RWPE2 (cell line): ENCODE data around the gene BGN.

Source experiments
- ATAC-seq: fragments of 200-7000 bp; cut with Tn5 transposase; 3 replicates; pipeline ENCODE4 v1.9.1; 2021; ENCODE audit warnings: low read depth
- DNase-seq: peaks from one replicate; pipeline ENCODE4 v3.0.0-alpha.2; 2020; ENCODE audit warnings: low spot score
- H3K27ac ChIP-seq: fragments of 450-650 bp; 2 replicates; pipeline ENCODE4 v1.5.1; 2017; ENCODE audit warnings: mild to moderate bottlenecking; ENCODE audit not compliant: poor library complexity, severe bottlenecking
- H3K27me3 ChIP-seq: fragments of 250-450 bp; sonication (Bioruptor Pico); 2 replicates; pipeline ENCODE4 v1.5.1; 2021; ENCODE audit warnings: mild to moderate bottlenecking, moderate library complexity; ENCODE audit not compliant: insufficient read depth, poor library complexity, severe bottlenecking
- H3K36me3 ChIP-seq: fragments of 250-450 bp; sonication (Bioruptor Pico); 2 replicates; pipeline ENCODE4 v1.5.1; 2020; ENCODE audit warnings: low read depth, mild to moderate bottlenecking, moderate library complexity
- H3K4me1 ChIP-seq: fragments of 250-450 bp; sonication (Bioruptor Pico); 2 replicates; pipeline ENCODE4 v1.5.1; 2021; ENCODE audit warnings: mild to moderate bottlenecking, moderate library complexity; ENCODE audit not compliant: insufficient read depth, poor library complexity, severe bottlenecking
- H3K4me3 ChIP-seq: fragments of 250-450 bp; sonication (Bioruptor Pico); 2 replicates; pipeline ENCODE4 v1.5.1; 2021; ENCODE audit warnings: mild to moderate bottlenecking, moderate library complexity; ENCODE audit not compliant: severe bottlenecking
- H3K9me3 ChIP-seq: fragments of 250-450 bp; sonication (Bioruptor Pico); 2 replicates; pipeline ENCODE4 v1.5.1; 2021; ENCODE audit warnings: mild to moderate bottlenecking, moderate library complexity; ENCODE audit not compliant: severe bottlenecking
- CTCF ChIP-seq: fragments of 450-650 bp; IDR thresholded peaks from one replicate; pipeline ENCODE4 v1.5.1; 2017; ENCODE audit warnings: mild to moderate bottlenecking, moderate library complexity; ENCODE audit not compliant: poor library complexity, severe bottlenecking

BGN gene

DNA sequence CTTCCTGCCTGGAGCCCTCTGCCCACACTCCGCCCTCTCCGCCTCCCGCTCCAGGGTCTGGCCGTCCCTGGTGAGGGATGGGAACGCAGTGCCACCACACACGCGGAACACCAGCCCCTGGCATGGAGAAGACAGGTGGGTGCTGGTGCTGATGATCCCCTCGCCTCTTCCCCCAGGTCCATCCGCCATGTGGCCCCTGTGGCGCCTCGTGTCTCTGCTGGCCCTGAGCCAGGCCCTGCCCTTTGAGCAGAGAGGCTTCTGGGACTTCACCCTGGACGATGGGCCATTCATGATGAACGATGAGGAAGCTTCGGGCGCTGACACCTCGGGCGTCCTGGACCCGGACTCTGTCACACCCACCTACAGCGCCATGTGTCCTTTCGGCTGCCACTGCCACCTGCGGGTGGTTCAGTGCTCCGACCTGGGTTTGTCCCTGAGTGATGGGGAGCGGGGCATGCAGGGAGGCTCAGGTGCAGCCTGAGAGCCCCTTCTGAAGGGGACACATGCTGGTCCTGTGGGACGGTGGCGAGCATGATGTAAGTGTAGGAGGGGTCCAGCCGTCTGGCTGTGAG, 9.8 kb downstream of the BGN start:
- no peaks in the 10 kb centered on the region for H3K27me3 ChIP-seq
- no peak for TF ChIP-seq CTCF
- H3K27ac ChIP-seq = no peak overlapping the region
- no peaks in the 10 kb centered on the region for H3K9me3 ChIP-seq
- H3K4me1 ChIP-seq = no peaks in the 10 kb centered on the region
- no peak overlapping the region for H3K4me3 ChIP-seq
- no peak for DNase-seq
- no peak for ATAC-seq
- no peaks in the 10 kb centered on the region for H3K36me3 ChIP-seq

- Histone ChIP-seq H3K36me3 (no peaks in the 10 kb centered on the region), H3K27ac (no peak overlapping the region), H3K4me1 (no peaks in the 10 kb centered on the region), H3K4me3 (no peak overlapping the region), H3K27me3 (no peaks in the 10 kb centered on the region), H3K9me3 (no peaks in the 10 kb centered on the region)
- TF ChIP-seq CTCF = no peak
- DNase-seq (no peak), ATAC-seq (no peak)
Observed at GRCh38 chrX:153505361-153505760, 10.6 kb downstream of the BGN start.

GRCh38 chrX:153507484-153508178, 12.9 kb downstream of the BGN start:
- peak; percentile 95 for ATAC-seq

GRCh38 chrX:153509592-153509991, 14.8 kb downstream of the BGN start:
- no peak overlapping the region for H3K27ac ChIP-seq
- DNase-seq (no peak), ATAC-seq (no peak)
- H3K4me3 ChIP-seq = no peak overlapping the region
- no peak for TF ChIP-seq CTCF
- H3K9me3 ChIP-seq = no peaks in the 10 kb centered on the region
- no peaks in the 10 kb centered on the region for H3K27me3 ChIP-seq
- no peaks in the 10 kb centered on the region for H3K36me3 ChIP-seq
- no peaks in the 10 kb centered on the region for H3K4me1 ChIP-seq

More at GRCh38 chrX:153507484-153508178, 12.9 kb downstream of the BGN start:
- Histone ChIP-seq H3K4me1 (no peaks in the 10 kb centered on the region), H3K4me3 (no peak overlapping the region), H3K36me3 (no peaks in the 10 kb centered on the region), H3K27ac (no peak overlapping the region), H3K9me3 (no peaks in the 10 kb centered on the region), H3K27me3 (no peaks in the 10 kb centered on the region)
- peak; percentile 62 for TF ChIP-seq CTCF
- no peak for DNase-seq

DNA sequence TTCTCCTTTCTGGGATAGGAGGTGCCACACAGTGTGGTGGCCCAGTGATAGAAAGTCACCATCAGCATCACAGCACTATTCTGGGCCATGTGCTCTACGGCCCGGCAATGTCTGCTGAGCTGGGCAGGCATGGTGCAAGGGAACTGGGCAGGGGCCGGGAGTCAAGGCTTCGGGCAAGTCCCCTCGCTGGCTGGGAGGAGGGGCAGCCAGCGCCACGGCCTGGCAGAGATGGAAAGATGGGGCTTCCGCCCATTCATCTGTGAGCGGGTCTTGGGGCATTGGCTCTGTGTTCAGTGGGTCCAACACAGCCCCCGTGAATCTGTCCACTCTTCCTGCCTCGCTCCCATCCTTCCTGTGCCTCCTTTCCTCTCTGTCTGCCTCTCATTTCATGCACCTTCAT, 15.6 kb downstream of the BGN start:
- DNase-seq (no peak), ATAC-seq (no peak)
- Histone ChIP-seq H3K27ac (no peak overlapping the region), H3K27me3 (no peaks in the 10 kb centered on the region), H3K4me3 (no peak overlapping the region), H3K36me3 (no peaks in the 10 kb centered on the region), H3K4me1 (no peaks in the 10 kb centered on the region), H3K9me3 (no peaks in the 10 kb centered on the region)
- no peak for TF ChIP-seq CTCF
